Adrenal gland (tissue), 5 donors: Measurements from ENCODE around the gene MUC6.

Experiments used
- POLR2A ChIP-seq, 2 donors: fragments of 450-650 bp; IDR thresholded peaks; one replicate each; pipeline ENCODE4 v1.6.1; 2017; ENCODE audit warnings: antibody characterized with exemption in 2 of 2, mild to moderate bottlenecking in 2 of 2, moderate library complexity in 1 of 2
- TF ChIP-seq, protein P1 (sequence below), 6 experiments: fragments of 450-650 bp in 4 of 6; fragments of 200-600 bp in 2 of 6; sonication (generic) in 1 of 6; IDR thresholded peaks; 1 replicate in 5 of 6; 2 replicates in 1 of 6; pipeline versions ENCODE4 v1.5.1 to v1.8.0; 2016 to 2021; ENCODE audit warnings: antibody characterized with exemption in 6 of 6, mild to moderate bottlenecking in 2 of 6, moderate library complexity in 1 of 6
- donor health status: DM: no; HTN: no; CAD: no.

DNA sequence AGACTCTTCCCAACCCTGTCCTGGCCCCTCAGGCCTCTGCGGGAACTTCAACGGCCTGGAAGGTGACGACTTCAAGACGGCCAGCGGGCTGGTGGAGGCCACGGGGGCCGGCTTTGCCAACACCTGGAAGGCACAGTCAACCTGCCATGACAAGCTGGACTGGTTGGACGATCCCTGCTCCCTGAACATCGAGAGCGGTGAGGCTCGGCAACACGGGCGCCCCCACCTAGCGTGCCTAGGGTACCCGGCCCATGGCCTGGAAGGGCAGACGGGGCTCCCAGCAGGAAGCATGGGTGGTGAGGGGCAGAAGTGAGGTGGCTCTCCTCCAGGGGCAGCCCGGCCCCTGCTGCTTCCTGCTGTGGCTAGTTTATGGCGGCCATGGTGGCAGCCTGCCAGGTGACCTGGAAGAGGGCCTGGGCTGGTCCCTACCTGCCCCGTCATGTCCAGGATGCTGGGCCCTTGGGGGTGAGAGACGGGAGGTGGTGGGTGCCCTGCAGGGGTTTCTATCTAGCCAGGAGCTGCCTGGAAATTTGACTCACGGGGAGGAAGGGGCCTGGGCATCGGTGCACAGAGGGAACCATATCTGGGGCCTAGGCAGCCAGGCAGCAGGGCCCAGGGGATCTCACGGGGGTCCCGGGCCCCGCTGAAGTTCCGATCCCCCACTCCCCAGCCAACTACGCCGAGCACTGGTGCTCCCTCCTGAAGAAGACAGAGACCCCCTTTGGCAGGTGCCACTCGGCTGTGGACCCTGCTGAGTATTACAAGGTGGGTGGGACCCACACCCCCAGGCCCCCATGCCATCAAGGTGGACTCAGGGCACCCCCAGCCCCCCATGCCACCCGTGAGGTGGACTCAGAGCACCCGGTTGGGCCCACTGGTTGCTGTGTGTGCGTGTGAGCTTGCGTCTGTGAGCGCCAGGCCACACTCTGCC lies 47.4 kb upstream of the MUC6 start:
- TF ChIP-seq POLR2A (IDR thresholded peaks at IDR 0.05) = no peak
- TF ChIP-seq, protein P1, sequence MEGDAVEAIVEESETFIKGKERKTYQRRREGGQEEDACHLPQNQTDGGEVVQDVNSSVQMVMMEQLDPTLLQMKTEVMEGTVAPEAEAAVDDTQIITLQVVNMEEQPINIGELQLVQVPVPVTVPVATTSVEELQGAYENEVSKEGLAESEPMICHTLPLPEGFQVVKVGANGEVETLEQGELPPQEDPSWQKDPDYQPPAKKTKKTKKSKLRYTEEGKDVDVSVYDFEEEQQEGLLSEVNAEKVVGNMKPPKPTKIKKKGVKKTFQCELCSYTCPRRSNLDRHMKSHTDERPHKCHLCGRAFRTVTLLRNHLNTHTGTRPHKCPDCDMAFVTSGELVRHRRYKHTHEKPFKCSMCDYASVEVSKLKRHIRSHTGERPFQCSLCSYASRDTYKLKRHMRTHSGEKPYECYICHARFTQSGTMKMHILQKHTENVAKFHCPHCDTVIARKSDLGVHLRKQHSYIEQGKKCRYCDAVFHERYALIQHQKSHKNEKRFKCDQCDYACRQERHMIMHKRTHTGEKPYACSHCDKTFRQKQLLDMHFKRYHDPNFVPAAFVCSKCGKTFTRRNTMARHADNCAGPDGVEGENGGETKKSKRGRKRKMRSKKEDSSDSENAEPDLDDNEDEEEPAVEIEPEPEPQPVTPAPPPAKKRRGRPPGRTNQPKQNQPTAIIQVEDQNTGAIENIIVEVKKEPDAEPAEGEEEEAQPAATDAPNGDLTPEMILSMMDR (IDR thresholded peaks at IDR 0.05) = no peak
